B cell (primary cell): ENCODE results near the gene PLAU. TPM values are rescaled to one million over a fixed set of nuclear protein-coding genes. Genes with fewer than 3 reads are reported as not detected.

Experiments
- ATAC-seq: fragments of 200-7000 bp; cut with Tn5 transposase; one replicate; pipeline ENCODE4 v1.10.0; 2021; ENCODE audit warnings: low read depth, mild to moderate bottlenecking, moderate number of reproducible peaks, moderate library complexity
- CTCF ChIA-PET: fragments of 350-600 bp; sonication (Branson Sonifier 250); formaldehyde crosslinking; loops from one replicate; lab custom pipeline; 2021; ENCODE audit warnings: antibody characterized with exemption, inconsistent platforms; lab: Charles Lee
- POLR2A ChIA-PET: fragments of 350-600 bp; sonication (Branson Sonifier 250); formaldehyde crosslinking; loops from one replicate; lab custom pipeline; 2021; ENCODE audit warnings: antibody characterized with exemption; lab: Charles Lee
- DNase-seq: peaks from one replicate; pipeline ENCODE4 v3.0.0; 2013
- H2AFZ ChIP-seq: 2 replicates; pipeline ENCODE4 v1.6.1; 2012; ENCODE audit warnings: mild to moderate bottlenecking, low read depth, low read length; ENCODE audit not compliant: insufficient read depth, poor library complexity, severe bottlenecking
- H3K27ac ChIP-seq, 2 donors: 1 replicate in 1 of 2; 2 replicates in 1 of 2; pipeline ENCODE4 v1.5.1; 2012 to 2013; ENCODE audit warnings: low read length in 2 of 2, mild to moderate bottlenecking in 2 of 2, moderate library complexity in 1 of 2
- H3K27me3 ChIP-seq, 4 experiments: fragments of 200-600 bp in 1 of 4; sonication (generic) in 1 of 4; replicated peaks in 1 of 4; 1 replicate in 2 of 4; 2 replicates in 2 of 4; pipeline versions ENCODE4 v1.6.1 to v1.7.0; 2013 to 2016; ENCODE audit warnings: low read length in 3 of 4, mild to moderate bottlenecking in 2 of 4, mixed read lengths in 1 of 4, moderate library complexity in 1 of 4; ENCODE audit not compliant: insufficient read depth in 4 of 4, control insufficient read depth in 3 of 4; ENCODE audit errors: control extremely low read depth in 1 of 4
- H3K36me3 ChIP-seq, 2 experiments: replicated peaks in 1 of 2; 1 replicate in 1 of 2; 2 replicates in 1 of 2; pipeline versions ENCODE4 v1.6.1 to v1.7.1; 2013; ENCODE audit warnings: low read length in 1 of 2; ENCODE audit not compliant: insufficient read depth in 2 of 2, control insufficient read depth in 1 of 2; ENCODE audit errors: control extremely low read depth in 1 of 2, extremely low read depth in 1 of 2
- H3K4me1 ChIP-seq, 2 donors: fragments of 200-600 bp in 1 of 2; sonication (generic) in 1 of 2; 1 replicate in 1 of 2; 2 replicates in 1 of 2; pipeline versions ENCODE4 v1.5.1 to v1.6.1; 2013 to 2017; ENCODE audit warnings: low read length in 2 of 2; ENCODE audit not compliant: control insufficient read depth in 2 of 2, insufficient read depth in 2 of 2
- H3K4me2 ChIP-seq: replicated peaks from 2 replicates; pipeline ENCODE3; 2012; ENCODE audit warnings: mild to moderate bottlenecking, low read depth, low read length; ENCODE audit not compliant: poor library complexity, severe bottlenecking
- H3K4me3 ChIP-seq, 5 experiments: fragments of 200-600 bp in 1 of 5; sonication (generic) in 1 of 5; 1 replicate in 3 of 5; 2 replicates in 2 of 5; pipeline versions ENCODE4 v1.5.1 to v1.7.0; 2011 to 2016; ENCODE audit warnings: low read length in 4 of 5, mild to moderate bottlenecking in 4 of 5, low read depth in 2 of 5, control low read depth in 1 of 5, moderate library complexity in 1 of 5; ENCODE audit not compliant: insufficient read depth in 1 of 5; ENCODE audit errors: control extremely low read depth in 1 of 5, extremely low read depth in 1 of 5
- H3K79me2 ChIP-seq: fragments of 200-600 bp; sonication (generic); one replicate; pipeline ENCODE4 v1.6.0; 2016; ENCODE audit warnings: low read length; ENCODE audit not compliant: control insufficient read depth, insufficient read depth
- H3K9ac ChIP-seq: fragments of 200-600 bp; sonication (generic); 2 replicates; pipeline ENCODE4 v1.6.1; 2017; ENCODE audit warnings: mild to moderate bottlenecking, low read length, moderate library complexity
- H3K9me3 ChIP-seq, 3 donors: one replicate each; pipeline versions ENCODE4 v1.6.1 to v1.7.1; 2013; ENCODE audit warnings: low read length in 2 of 3; ENCODE audit not compliant: control insufficient read depth in 2 of 3, insufficient read depth in 1 of 3; ENCODE audit errors: control extremely low read depth in 1 of 3
- H4K20me1 ChIP-seq: 2 replicates; pipeline ENCODE4 v1.6.0; 2012; ENCODE audit warnings: mild to moderate bottlenecking, low read length; ENCODE audit not compliant: insufficient read depth, control insufficient read depth, poor library complexity, severe bottlenecking
- H3K27ac Mint-ChIP-seq: one replicate; pipeline ENCODE4 v1.8.0; 2021; ENCODE audit warnings: mixed read lengths
- H3K27me3 Mint-ChIP-seq: one replicate; pipeline ENCODE4 v1.8.0; 2021; ENCODE audit warnings: mixed read lengths
- H3K4me1 Mint-ChIP-seq: one replicate; pipeline ENCODE4 v1.8.0; 2021; ENCODE audit warnings: mixed read lengths
- H3K4me3 Mint-ChIP-seq: one replicate; pipeline ENCODE4 v1.8.0; 2021; ENCODE audit warnings: mixed read lengths
- H3K9me3 Mint-ChIP-seq: one replicate; pipeline ENCODE4 v1.8.0; 2022; ENCODE audit warnings: mixed read lengths; ENCODE audit not compliant: insufficient read depth
- EZH2 ChIP-seq: IDR thresholded peaks from 2 replicates; pipeline ENCODE4 v1.6.1; 2012; ENCODE audit warnings: borderline replicate concordance, low read depth, mild to moderate bottlenecking, moderate library complexity, low read length; ENCODE audit not compliant: insufficient read depth, poor library complexity, severe bottlenecking
- WGBS: methylation state at CpG from one replicate; pipeline ENCODE4 v1.1.5; 2013; ENCODE audit warnings: missing lambda C conversion rate; ENCODE audit not compliant: insufficient coverage; 5-methylcytosine and 5-hydroxymethylcytosine counted together
- intact Hi-C: fragments of 100-400 bp; cut with micrococcal nuclease; formaldehyde crosslinking; loops from one replicate; pipeline ENCODE4 v1.10.0; 2022
- polyA plus RNA-seq: library from polyadenylated mRNA; depleted of rRNA; stranded (reverse); fragments of >200 nt; gene quantifications from 2 replicates; pipeline ENCODE4 v1.2.3, GENCODE V29; 2012
- total RNA-seq, 2 donors: library from RNA; stranded (reverse); fragments of 120-200 nt in 1 of 2; gene quantifications; 1 replicate in 1 of 2; 2 replicates in 1 of 2; pipeline versions ENCODE4 v1.2.3 to v1.2.4, GENCODE V29; 2013 to 2022
- TF ChIP-seq, protein P1 (sequence below): fragments of 200-600 bp; IDR thresholded peaks from one replicate; pipeline ENCODE4 v1.8.0; 2022; ENCODE audit warnings: antibody characterized with exemption, mild to moderate bottlenecking

PLAU gene
- total and polyA plus RNA-seq, 2 donors (not counting 1 experiment from before 2014, with no cell fraction given): 0.04 TPM; not detected in 1

- DNase-seq: no peak
- no peaks in the 10 kb centered on the region for H3K27me3 ChIP-seq
- H3K27ac ChIP-seq: no peak overlapping the region
- Mint-ChIP-seq H3K27ac (no peak overlapping the region), H3K4me3 (no peak overlapping the region), H3K9me3 (no peaks in the 10 kb centered on the region), H3K27me3 (peaks cover 4% of the 10 kb centered on the region), H3K4me1 (no peaks in the 10 kb centered on the region)
- H3K36me3 ChIP-seq: no peaks in the 10 kb centered on the region
- peaks cover 0 to 8% (median 0%) of the 10 kb centered on the region in 3 donors for H3K9me3 ChIP-seq
- no peak overlapping the region for H2AFZ ChIP-seq
- ATAC-seq: no peak
- ChIA-PET POLR2A (interaction anchor here (0.7 kb wide), 1 partner anchor 89 kb away, joined by 3 read pairs; no protein-coding TSS in a partner anchor), CTCF (interaction anchor here (0.6 to 11.2 kb wide), 6 partner anchors 10 to 135 kb away, joined by 3 to 261 read pairs (median 4); no protein-coding TSS in a partner anchor)
- no peaks in the 10 kb centered on the region for H4K20me1 ChIP-seq
- WGBS: over 99% methylated on average over 8 of the region's 9 CpGs
- intact Hi-C loops: no loop called here
- H3K9ac ChIP-seq: no peak overlapping the region
- H3K4me1 ChIP-seq: no peaks in the 10 kb centered on the region
- no peaks in the 10 kb centered on the region for H3K79me2 ChIP-seq
- no peak for TF ChIP-seq EZH2
- TF ChIP-seq, protein P1, sequence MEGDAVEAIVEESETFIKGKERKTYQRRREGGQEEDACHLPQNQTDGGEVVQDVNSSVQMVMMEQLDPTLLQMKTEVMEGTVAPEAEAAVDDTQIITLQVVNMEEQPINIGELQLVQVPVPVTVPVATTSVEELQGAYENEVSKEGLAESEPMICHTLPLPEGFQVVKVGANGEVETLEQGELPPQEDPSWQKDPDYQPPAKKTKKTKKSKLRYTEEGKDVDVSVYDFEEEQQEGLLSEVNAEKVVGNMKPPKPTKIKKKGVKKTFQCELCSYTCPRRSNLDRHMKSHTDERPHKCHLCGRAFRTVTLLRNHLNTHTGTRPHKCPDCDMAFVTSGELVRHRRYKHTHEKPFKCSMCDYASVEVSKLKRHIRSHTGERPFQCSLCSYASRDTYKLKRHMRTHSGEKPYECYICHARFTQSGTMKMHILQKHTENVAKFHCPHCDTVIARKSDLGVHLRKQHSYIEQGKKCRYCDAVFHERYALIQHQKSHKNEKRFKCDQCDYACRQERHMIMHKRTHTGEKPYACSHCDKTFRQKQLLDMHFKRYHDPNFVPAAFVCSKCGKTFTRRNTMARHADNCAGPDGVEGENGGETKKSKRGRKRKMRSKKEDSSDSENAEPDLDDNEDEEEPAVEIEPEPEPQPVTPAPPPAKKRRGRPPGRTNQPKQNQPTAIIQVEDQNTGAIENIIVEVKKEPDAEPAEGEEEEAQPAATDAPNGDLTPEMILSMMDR: no peak
- H3K4me2 ChIP-seq: no peak overlapping the region
- H3K4me3 ChIP-seq: no peak overlapping the region
These were observed 35.6 kb downstream of the PLAU start for GRCh38 chr10:73946253-73947145.
